HG02623 (cell line): ENCODE data around the gene HOXA5.

ENCODE experiments used
- ATAC-seq: cut with Tn5 transposase; IDR thresholded peaks from one replicate; pipeline ENCODE4 v1.9.1; 2021; ENCODE audit warnings: moderate library complexity; ENCODE audit not compliant: unreplicated experiment

The HOXA5 gene

DNA sequence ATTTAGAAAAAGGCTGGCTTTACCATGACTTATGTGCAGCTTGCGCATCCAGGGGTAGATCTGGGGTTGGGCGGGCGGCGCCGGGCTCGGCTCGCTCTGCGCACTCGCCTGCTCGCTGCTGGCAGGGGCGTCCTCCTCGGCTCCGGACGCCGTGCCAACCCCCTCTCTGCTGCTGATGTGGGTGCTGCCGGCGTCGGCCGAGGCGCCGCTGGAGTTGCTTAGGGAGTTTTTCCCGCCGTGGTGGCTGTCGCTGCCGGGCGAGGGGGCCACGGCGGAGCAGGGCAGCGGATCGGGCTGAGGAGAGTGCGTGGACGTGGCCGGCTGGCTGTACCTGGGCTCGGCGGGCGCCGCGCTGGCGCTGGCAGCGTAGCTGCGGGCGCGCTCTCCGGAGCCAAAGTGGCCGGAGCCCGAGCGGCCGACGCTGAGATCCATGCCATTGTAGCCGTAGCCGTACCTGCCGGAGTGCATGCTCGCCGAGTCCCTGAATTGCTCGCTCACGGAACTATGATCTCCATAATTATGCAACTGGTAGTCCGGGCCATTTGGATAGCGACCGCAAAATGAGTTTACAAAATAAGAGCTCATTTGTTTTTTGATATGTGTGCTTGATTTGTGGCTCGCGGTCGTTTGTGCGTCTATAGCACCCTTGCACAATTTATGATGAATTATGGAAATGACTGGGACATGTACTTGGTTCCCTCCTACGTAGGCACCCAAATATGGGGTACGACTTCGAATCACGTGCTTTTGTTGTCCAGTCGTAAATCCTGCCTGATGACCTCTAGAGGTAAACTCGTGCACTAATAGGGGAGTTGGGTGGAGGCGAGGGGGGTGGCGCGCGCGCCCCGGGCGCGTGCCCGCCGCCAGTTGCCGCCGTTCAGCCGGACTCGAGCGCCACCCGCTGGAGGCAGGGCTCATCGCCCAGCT, at the start of gene HOXA5:
HOXA5 (minus strand) TSS at position 659 of the 927 bp plus-strand sequence; CDS start at position 585, 74 bp downstream.
- no peak for ATAC-seq

DNA sequence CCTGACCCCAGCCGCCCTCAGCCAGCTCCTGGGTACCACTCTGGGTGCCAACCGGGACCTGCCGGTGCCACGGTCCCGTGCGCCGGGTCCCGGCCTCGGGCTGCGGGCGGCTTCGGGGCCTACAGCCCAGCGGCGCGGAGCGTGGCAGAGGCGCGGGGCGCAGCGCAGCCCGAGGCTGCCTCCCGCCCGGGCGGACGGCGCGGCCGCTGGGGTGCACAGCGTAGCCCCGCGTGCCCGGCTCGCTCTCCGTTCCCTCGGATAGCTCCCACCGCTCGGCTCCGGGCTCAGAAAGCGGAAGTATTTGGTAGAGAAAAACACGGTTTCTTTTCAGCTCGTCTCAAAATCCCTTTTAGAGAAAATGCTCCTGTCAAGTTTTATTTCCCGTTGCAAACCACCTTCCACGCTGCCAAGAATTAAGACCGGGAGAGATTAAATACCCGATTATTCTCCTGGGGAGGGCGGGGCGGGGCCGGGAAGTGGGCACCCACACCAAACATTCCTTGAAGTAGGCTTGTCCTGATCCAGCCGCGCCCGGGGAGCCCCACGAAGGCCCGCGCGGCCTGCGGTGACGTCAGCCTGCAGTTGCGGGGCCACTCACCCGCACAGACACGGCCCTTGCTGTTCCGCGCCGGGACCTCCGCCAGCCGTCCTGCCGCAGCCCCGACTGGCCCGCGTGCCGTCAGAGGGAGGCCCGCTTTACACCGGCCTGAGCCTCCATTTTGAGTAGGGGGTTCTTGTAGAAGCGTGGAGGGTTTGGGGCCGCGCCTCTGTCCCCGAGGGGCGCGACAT, 49.3 kb upstream of the HOXA5 start:
- ATAC-seq: no peak

DNA sequence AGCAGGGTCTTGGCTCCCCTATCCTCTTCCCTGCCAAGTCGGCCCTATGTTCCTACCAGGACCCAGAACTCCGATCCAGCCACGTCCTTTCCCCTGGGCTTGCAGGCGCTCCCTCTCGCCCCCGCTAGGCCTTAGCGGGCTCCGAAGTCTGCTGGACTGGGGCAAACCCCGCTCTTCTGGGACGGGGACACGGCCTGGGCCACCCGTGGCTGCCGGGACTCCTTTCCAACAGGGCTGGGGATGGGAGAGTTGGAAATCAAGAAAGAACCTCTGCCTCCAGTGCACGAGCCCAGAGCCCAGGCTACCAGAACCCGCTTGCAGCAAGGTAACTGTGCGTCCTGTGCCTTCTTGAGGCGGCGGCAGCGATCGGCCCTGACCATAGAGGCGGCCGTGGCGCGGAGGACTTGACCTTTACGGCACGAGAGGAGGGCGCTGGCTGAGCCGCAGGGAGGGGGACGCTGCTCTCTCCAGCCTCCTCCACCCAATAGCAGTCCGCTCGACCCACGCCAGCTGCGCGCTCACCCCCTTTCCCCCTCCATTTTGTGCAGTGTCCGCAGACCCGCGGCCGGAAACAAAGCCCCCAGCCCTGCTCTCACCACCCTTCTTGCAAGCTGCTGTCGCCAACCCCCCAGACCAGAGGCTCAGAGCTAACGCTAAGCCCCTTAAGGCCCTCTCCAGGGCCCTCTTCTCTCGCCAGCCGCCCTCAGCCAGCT, 48.5 kb upstream of the HOXA5 start:
- no peak for ATAC-seq

DNA sequence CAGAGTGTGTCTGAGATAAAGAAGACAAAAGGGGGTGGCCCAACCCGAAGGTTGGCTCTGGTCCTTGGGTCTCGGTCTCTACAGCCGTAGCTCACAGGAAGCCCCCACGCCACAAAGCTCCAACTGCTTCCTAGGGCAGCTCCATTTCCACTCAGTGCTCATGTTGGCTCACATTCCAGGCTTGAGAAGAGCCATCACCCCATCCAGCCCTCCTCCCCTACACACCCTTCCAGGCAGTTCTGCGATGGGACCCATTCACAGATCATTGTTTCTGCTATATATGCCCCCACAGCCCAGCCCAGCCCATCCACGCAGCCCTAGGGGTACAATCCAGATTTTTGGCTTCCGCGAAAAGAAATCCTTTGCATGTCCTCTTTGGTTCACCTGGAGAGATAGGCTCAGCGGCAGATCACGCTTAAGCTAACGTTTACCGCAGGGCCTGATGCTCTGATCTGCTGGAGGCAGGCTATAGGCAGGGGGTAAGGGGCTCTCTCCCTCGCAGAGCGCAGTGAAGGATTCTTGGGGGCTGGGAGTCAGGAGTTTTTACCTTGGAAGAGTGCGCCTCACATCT, 47.8 kb upstream of the HOXA5 start:
- no peak for ATAC-seq

DNA sequence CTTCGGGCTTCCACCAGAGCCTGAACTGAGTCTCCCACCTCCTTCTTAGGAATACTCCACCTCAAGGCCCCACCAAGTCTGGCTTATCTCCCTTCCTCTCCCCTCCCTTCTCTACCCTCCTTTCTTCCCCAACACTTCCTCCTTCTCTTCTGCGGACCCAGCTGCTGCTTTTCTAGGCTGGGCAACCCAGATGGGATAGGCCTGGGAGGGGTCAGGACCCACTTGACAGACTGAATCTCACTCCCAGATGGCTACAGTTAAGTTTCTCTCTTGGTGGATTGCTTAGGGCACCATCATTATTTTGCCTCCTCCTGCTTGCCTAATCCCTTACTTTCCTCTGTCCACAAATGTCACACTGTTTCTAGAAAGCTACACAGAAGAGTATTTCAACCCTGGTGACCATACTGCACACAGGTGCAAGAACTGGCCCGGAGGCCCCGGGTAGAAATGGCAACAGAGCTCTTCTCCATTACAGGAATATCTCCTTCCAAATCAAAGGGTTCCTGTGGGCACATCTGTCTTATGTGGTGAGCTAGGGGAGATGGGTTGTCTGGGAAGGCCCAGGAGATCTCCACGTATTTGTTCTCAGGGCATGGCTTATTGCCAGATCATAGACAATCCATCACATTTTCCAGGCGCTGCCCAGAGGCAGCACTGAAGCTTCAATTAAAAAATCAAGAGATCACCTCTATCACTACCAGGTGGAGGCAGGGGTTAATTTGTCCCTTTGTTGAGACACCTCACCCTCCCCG, 46.7 kb upstream of the HOXA5 start:
- ATAC-seq: no peak

DNA sequence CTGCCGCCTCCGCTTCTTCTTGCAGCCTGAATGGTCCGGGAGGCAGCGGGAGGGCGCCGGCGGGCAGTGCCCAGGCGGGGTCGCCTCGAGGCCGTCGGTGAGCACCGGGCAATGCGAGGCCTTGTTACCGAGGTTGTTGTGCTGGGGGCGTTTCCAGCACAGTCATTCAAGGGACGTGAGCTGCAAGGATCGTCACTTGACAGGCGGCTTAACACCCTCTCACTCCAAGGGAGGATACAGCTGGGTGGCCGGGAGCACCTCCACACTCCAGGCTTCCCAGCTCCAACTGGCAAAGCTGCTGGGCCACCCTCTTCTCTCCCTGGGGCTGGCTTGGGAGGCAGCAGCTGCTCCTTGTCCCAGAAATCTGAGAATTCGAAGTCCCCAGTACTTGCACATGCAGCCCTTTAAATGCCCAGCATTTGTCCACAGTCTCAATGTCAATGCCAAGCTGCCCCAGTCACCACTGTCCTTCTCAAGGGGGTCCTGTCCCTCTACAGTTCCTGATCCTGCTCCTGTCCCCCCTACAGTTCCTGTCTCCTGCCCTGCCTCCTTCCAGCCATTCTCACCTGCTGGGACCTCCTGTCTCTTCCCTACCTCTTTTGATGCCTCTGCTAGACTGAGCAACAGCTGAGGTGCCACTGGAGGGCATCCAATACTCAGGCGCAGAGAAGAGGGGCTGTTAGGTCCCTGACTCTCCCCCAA, 46.0 kb upstream of the HOXA5 start:
- no peak for ATAC-seq

DNA sequence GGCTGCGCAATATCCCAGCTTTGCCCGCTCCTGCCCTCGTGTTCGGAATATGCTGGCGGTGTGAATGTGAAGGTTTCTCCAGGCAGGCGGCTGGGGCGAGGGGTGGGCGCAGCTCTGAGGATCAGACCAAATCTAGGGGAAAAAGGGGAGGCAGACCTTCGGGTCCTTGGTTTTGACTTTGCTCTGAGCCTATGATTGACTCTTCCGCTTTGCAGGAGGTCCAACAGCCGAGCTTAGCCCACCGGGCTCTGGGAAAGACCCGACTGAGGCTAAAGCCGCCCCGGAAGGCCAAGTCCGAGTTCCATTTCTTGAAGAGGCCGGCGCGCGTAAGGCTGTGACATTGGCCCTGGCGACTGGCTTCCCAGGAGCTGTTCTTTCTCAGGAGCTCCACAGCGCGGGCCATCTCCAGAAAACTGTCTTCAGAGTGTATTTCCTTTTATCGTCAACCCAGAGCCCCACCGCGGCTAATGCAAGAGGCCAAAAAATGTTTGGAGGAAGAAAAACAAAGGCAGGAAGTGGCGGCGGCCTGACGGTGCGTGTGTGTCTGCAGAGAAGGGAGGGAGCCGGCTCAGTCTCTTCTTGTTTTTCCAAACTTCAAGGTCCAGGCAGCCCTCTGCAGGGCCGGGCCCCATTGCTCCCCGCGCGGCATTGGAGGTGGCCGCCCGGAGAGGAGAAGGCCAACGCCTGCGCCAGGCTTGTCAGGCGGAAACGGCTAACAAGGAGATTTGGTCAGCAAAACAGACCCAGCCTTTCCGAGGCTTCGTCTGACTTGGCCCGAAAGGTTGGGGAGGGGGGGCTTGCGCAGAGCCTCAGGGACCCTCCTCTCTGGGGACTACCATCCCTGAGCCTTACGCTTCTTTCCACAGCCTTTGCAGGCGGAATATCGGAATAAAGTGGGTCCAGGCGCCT, 45.2 kb upstream of the HOXA5 start:
- no peak for ATAC-seq

DNA sequence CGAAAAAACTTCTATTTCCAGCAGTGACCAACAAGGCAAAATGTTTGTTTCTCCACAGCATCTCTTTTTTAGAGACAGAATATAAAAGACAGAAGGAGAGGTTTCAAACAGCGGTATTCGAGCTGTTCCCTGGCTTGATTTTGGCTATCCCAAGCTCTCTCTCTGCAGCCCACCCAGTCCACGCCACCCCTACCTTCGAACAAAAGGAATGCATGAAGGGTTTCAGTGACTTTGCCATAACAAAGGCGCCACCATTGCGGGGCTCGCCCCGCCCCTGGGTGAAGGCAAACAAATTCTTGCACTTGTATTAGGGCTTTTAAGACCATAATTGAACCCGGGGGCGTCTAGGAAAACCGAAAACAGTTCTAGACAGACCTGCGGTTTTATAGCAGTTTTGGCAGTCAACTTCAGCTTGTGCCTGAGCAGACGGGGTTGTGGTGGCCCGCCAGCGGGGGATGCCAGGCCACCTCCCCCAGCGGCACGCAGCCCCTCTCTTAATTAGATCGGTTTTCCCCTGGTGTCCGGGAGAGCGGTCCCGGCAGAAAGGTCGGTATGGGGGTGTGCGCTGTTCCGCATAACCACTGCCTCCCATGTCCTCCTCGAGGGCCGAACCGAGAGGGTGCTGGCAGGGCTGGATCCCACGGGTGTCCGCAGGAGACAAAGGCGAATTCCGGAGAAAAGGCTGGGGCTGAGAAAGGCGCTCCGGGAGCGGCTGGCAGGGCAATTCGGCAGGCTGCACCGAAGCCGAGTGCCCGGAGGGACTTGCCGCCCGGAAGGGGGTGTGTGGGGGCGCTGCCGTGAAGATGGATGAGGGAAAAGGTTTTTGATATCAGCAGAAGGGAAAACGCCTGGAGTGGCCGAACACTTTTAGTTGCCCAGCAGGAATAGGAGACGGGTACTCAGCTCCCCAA, 44.2 kb upstream of the HOXA5 start:
- ATAC-seq: no peak

DNA sequence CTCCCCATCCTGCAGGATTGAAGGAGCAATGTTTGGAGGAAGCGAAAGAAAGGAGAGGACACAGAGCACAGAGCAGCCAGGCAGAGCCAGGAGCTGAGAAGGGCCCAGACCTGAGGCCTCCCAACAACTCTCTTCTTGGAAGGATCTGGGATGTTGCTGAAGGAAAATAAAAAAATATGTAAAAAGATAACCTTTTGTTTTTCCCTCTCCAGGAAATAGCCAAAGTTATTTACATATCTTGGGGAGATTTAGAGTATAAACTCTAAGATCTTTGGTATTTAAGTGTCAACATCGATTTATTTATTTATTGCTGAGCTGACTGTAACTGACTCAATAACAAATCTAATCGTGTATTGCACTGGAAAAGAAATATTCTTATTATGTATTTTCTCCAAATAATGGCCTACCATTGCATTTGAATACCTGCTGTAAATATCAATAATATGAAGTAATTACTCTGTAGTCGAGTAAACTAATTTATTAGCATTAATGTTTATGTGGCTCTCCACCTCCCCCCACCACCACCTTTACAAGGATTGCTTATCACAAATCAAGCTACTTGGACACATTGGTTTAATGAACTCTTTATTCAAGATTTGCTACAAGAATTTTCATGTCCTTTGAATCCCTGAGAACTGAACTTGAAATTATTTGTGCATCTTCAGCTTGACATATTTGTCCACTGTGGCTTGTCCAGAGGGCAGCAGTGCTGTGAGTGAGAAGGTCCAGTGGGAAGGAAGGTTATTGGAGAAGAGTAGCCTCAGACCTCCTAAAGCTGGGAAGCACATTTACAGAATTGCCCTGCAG, 43.4 kb upstream of the HOXA5 start:
- ATAC-seq: no peak

DNA sequence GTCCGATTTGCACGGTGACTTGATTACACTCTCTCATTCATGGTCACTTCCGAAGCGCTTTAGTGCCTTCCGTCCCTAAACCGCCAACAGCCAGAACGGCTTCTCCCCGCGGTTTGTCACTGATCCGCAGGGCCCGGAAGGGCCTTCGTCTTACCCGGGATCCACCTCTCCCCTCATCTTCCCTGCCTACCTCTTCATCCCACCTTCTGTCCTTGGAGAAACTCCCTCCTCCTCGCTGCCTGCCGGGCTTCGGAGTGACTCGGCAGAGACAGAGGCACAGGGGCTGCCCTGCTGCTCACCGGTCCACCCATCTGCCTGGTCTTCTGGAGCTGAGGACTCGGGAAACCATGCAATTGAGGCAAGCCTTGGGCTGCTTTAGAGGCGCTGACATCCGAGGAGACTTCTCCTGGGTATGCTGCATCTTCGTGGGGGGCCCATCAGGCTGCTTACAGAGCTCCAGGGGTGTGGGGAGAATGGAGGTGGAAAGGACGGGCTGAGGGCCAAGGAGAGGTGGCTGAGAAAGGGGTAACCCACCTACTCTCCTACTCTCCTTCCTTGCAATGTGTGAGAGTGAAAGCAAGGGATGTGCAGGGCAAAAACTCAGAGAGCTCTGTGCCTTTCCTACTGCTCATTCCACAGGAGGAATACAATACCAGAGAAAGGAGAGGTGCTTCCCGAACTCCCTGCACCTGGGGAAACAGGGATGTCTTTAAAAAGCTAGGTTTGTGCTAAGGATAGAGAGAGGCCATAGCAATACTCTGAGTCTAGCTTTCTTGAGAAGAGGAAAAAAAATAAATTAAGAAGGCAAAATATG, 42.6 kb upstream of the HOXA5 start:
- no peak for ATAC-seq

DNA sequence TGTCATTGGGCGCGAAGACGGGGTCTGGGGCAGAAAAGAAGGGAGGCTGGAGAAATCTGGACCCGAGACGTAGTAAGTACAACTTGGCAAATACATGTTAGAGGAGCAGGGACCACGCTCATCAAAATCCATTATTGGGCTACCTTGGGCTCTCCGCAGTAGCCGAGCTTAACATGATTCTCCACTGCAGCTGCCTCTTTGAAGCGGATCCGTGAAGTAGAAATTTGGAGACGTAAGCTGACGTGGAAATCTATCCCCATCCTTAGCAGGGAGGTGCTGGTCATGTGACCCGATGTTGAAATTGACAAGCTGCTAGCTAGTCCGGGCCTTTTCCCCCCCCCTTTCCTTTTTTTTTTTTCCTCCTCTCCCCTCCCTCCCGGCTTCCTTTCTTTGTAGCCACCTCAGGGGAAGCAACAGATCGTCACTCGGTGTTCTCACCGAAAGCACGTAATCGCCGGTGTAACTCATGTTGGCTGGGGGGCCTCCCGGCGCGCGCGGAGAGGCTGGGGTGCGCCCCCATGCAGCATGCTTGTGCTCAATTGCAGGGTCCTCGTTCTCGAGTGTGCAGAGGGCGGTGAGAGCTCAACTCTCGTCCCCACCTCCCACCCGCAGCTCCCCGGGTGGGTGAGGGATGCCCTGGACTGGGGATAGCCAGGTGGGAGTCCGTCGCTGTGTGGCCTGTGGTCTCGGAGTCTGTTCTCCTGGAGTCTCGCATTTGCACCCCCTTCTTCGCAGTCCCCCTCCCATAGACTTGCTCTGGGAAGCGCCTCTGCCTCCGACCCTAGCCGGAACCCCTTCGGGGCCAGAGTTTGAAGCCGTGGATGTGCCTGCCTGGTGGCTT, 41.8 kb upstream of the HOXA5 start, which contains the start of gene HOXA11:
HOXA11 (minus strand) TSS at position 220 of the 841 bp plus-strand sequence; CDS start at position 132, 88 bp downstream.
- ATAC-seq: no peak

DNA sequence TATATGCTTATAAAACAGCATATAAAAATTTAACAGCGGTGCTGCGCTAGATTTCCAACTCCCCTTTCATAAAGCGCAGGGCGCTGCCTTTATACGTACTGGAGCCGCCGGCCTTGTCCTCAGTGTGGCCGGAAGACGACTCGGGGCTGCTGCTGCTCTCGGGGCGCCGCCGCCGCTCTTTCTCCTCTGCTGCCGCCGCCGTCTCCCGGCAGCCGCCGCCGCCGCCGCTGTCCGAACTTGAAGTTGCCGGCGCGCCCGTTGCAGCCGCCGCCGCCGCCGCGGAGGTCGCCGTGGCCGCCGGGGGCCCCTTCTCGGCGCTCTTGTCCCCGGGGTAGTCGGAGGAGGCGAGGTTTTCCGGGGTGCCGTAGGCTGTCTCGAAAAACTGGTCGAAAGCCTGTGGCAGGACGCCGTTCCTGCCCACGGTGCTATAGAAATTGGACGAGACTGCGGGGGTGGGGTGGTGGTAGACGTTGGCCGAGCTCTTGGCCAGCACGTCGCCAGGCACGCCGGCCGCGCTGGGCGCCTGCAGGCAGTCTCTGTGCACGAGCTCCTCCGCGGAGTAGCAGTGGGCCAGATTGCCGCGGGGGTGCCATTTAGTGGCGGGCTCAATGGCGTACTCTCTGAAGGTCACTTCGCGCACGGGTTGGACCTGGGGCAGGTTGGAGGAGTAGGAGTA, 41.0 kb upstream of the HOXA5 start:
- ATAC-seq: no peak

DNA sequence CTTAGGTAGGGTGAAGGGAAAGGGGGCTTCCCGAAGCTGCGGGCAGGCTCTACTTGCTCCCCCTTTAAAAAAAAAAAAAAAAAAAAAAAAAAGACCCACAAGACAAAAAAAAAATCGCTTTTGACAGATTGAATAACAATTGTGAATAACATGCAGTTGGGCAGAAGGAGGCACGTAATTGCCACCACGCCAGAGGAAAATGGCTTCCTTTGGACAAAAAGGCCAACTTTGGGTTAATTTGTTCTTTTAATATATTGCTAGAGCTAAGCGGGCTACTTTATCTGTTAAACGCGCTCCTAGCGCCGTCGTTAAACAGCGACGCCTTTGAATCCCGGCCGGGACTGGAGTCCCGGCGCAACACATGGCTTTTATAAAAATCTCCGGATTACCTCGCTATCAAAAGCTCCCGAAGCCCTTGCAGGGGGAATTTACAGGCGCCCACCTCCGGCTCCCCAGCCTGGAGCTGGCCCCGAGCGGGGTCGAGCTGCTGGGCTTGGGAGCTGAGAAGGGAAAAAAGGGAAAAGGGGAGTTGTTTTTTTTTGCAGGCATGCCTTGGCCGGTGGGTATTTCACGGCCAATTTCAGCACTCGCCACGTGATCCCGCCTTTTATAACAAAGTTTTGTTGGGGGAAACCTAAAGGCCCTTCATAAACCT, 40.3 kb upstream of the HOXA5 start:
- no peak for ATAC-seq
